ENCODE data around the gene ADAMTS14. TPM values are rescaled to one million over a fixed set of nuclear protein-coding genes. Genes with fewer than 3 reads are reported as not detected.

ADAMTS14 gene
- total RNA-seq, 1 donor from 2014 or later: 1.1 TPM

- no peak overlapping the region for H3K4me3 Mint-ChIP-seq (ENCODE audit: unreplicated experiment)
- TF ChIP-seq CTCF (IDR thresholded peaks at IDR 0.05; ENCODE audit: unreplicated experiment): no peak
- no peaks in the 10 kb centered on the region for H3K9me3 Mint-ChIP-seq (ENCODE audit: unreplicated experiment)
- no peaks in the 10 kb centered on the region for H3K4me1 Mint-ChIP-seq (ENCODE audit: unreplicated experiment)
- no peaks in the 10 kb centered on the region for H3K36me3 Mint-ChIP-seq (ENCODE audit: low read depth, unreplicated experiment)
- no peak for DNase-seq (ENCODE audit: low spot score)
- H3K27me3 Mint-ChIP-seq (ENCODE audit: unreplicated experiment): peaks cover 3% of the 10 kb centered on the region
- no peak overlapping the region for H3K27ac Mint-ChIP-seq (ENCODE audit: unreplicated experiment)
These were observed 129.5 kb downstream of the ADAMTS14 start for GRCh38 chr10:70801854-70802253.

- DNase-seq (ENCODE audit: low spot score): no peak
- Mint-ChIP-seq H3K4me3 (ENCODE audit: unreplicated experiment) (no peak overlapping the region), H3K27me3 (ENCODE audit: unreplicated experiment) (peaks cover 3% of the 10 kb centered on the region), H3K36me3 (ENCODE audit: low read depth, unreplicated experiment) (no peaks in the 10 kb centered on the region), H3K4me1 (ENCODE audit: unreplicated experiment) (no peaks in the 10 kb centered on the region), H3K27ac (ENCODE audit: unreplicated experiment) (no peak overlapping the region), H3K9me3 (ENCODE audit: unreplicated experiment) (no peaks in the 10 kb centered on the region)
- TF ChIP-seq CTCF (IDR thresholded peaks at IDR 0.05; ENCODE audit: unreplicated experiment): no peak
These were observed 131.6 kb downstream of the ADAMTS14 start for GRCh38 chr10:70803775-70804420.

- Mint-ChIP-seq H3K9me3 (ENCODE audit: unreplicated experiment) (no peaks in the 10 kb centered on the region), H3K27ac (ENCODE audit: unreplicated experiment) (no peak overlapping the region), H3K36me3 (ENCODE audit: low read depth, unreplicated experiment) (no peaks in the 10 kb centered on the region), H3K4me3 (ENCODE audit: unreplicated experiment) (no peak overlapping the region), H3K27me3 (ENCODE audit: unreplicated experiment) (peaks cover 3% of the 10 kb centered on the region), H3K4me1 (ENCODE audit: unreplicated experiment) (no peaks in the 10 kb centered on the region)
- no peak for DNase-seq (ENCODE audit: low spot score)
- TF ChIP-seq CTCF (IDR thresholded peaks at IDR 0.05; ENCODE audit: unreplicated experiment): no peak
These were observed 132.1 kb downstream of the ADAMTS14 start for GRCh38 chr10:70804421-70804808.

GRCh38 chr10:70805619-70806215, 133.4 kb downstream of the ADAMTS14 start:
- TF ChIP-seq CTCF (IDR thresholded peaks at IDR 0.05; ENCODE audit: unreplicated experiment): no peak
- DNase-seq (ENCODE audit: low spot score): no peak
- H3K9me3 Mint-ChIP-seq (ENCODE audit: unreplicated experiment): no peaks in the 10 kb centered on the region
- no peak overlapping the region for H3K4me3 Mint-ChIP-seq (ENCODE audit: unreplicated experiment)
- H3K36me3 Mint-ChIP-seq (ENCODE audit: low read depth, unreplicated experiment): no peaks in the 10 kb centered on the region
- no peak overlapping the region for H3K27ac Mint-ChIP-seq (ENCODE audit: unreplicated experiment)
- H3K27me3 Mint-ChIP-seq (ENCODE audit: unreplicated experiment): peaks cover 3% of the 10 kb centered on the region
- no peaks in the 10 kb centered on the region for H3K4me1 Mint-ChIP-seq (ENCODE audit: unreplicated experiment)

- TF ChIP-seq CTCF (IDR thresholded peaks at IDR 0.05; ENCODE audit: unreplicated experiment): no peak
- H3K27me3 Mint-ChIP-seq (ENCODE audit: unreplicated experiment): peaks cover 3% of the 10 kb centered on the region
These were observed 134.5 kb downstream of the ADAMTS14 start for GRCh38 chr10:70806841-70807240.

More at GRCh38 chr10:70806841-70807240, 134.5 kb downstream of the ADAMTS14 start:
- peaks cover 2% of the 10 kb centered on the region for H3K4me1 Mint-ChIP-seq (ENCODE audit: unreplicated experiment)
- no peak overlapping the region for H3K27ac Mint-ChIP-seq (ENCODE audit: unreplicated experiment)
- no peaks in the 10 kb centered on the region for H3K36me3 Mint-ChIP-seq (ENCODE audit: low read depth, unreplicated experiment)
- DNase-seq (ENCODE audit: low spot score): no peak
- no peak overlapping the region for H3K4me3 Mint-ChIP-seq (ENCODE audit: unreplicated experiment)
- H3K9me3 Mint-ChIP-seq (ENCODE audit: unreplicated experiment): no peaks in the 10 kb centered on the region
